ENCODE results near the gene FBN2.

DNA sequence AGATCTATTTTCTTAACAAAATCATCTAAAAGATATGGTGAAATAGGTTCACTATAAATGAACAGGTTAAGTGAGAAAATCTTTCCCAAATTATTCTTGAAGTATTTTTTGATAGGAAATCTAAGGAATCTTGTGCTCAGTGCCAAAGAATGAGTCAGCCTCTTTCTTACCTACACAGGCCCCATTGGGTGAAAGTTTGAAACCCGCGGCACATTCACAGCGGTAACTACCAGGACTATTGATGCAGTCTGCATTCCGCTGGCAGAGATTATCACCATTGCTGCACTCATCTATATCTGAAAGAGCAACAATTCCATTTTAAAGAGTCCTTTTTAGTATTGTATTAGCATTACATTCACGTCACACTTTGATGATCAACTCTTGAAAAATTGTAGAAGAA is 232.7 kb downstream of the FBN2 start:
- TF ChIP-seq POLR2A (IDR thresholded peaks at IDR 0.05; ENCODE audit: low read depth): no peak
- no peak for TF ChIP-seq POLR2AphosphoS5 (IDR thresholded peaks at IDR 0.05)
- no peak for TF ChIP-seq CTCF (IDR thresholded peaks at IDR 0.05)

Measured in esophagus muscularis mucosa (tissue), 3 donors.